ENCODE data around the gene TSEN34. TPM values are rescaled to one million over a fixed set of nuclear protein-coding genes. Genes with fewer than 3 reads are reported as not detected.

The TSEN34 gene
- polyA plus RNA-seq, 1 of the 3 experiments (the other 2 are of a cell fraction) = 82.1 TPM

DNA sequence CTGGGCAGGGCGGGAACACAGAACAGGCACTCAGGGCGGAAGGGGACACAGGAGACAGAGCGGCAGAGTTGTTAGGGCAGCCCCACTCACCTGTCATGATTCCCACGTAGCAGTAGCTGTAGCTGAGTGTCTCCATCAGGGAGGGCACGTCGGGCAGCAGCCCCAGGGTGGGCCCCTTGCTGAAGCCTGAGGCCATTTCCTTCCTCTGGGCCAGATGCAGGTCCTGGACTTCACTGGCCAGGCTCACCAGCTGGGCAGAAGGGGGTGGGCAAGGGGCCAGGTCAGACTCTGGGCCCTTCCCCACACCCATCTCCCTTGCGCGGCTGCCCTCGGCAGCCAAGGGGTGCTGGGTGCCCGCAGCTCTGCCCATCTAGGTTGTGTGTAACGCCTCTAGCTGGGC lies 7.7 kb upstream of the TSEN34 start:
- Histone ChIP-seq H3K4me1 (ENCODE audit: control insufficient read depth in 1 of 2, insufficient read depth in 2 of 2, low read depth in 1 of 2, low read length in 1 of 2) (peaks cover 0 to 14% of the 10 kb centered on the region in 2 experiments; a peak in 1 of 4 replicates), H3K36me3 (replicated peaks in 1 of 2; ENCODE audit: control insufficient read depth in 1 of 2, insufficient read depth in 2 of 2, low read length in 1 of 2) (peaks cover 33 to 37% of the 10 kb centered on the region in 2 experiments), H3K9me3 (no peaks in the 10 kb centered on the region), H3K4me2 (no peak overlapping the region), H3K9ac (no peak overlapping the region), H3K27ac (ENCODE audit: low read depth in 2 of 2, low read length in 1 of 2) (no peak overlapping the region), H3K79me2 (ENCODE audit: insufficient read depth) (peaks cover 43% of the 10 kb centered on the region), H3K27me3 (ENCODE audit: insufficient read depth) (no peaks in the 10 kb centered on the region), H3K9me2 (no peaks in the 10 kb centered on the region), H4K20me1 (ENCODE audit: insufficient read depth) (peaks cover 5% of the 10 kb centered on the region; the same call in 1 of the 2 replicates), H3F3A (replicated peaks; ENCODE audit: insufficient read depth) (peaks cover 3% of the 10 kb centered on the region), H3K4me3 (ENCODE audit: low read depth in 2 of 2, low read length in 1 of 2) (no peak overlapping the region), H2AFZ (ENCODE audit: low read depth) (no peak overlapping the region)
- ChIA-PET CTCF (interaction anchor here (1.2 to 1.7 kb wide), 2 partner anchors 10 to 15 kb away, joined by 5 to 7 read pairs; partner anchors contain the start of gene TMC4), POLR2A (interaction anchor here (1.0 kb wide), 1 partner anchor 18 kb away, joined by 4 read pairs; no protein-coding TSS in a partner anchor)
- 94% methylated on average over 9 of the region's 11 CpGs for WGBS (ENCODE audit: low lambda C conversion rate)
- DNase-seq = no peak
- TF ChIP-seq EP300 (IDR thresholded peaks at IDR 0.05; ENCODE audit: borderline replicate concordance in 1 of 2, low read depth in 1 of 2, low read length in 1 of 2) = no peak
- TF ChIP-seq TCF12 (IDR thresholded peaks at IDR 0.05) = no peak
- TF ChIP-seq FOXJ3 (CRISPR knock-in tag; IDR thresholded peaks at IDR 0.05) = no peak
- TF ChIP-seq, protein P1, sequence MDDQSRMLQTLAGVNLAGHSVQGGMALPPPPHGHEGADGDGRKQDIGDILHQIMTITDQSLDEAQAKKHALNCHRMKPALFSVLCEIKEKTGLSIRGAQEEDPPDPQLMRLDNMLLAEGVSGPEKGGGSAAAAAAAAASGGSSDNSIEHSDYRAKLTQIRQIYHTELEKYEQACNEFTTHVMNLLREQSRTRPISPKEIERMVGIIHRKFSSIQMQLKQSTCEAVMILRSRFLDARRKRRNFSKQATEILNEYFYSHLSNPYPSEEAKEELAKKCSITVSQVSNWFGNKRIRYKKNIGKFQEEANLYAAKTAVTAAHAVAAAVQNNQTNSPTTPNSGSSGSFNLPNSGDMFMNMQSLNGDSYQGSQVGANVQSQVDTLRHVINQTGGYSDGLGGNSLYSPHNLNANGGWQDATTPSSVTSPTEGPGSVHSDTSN (IDR thresholded peaks at IDR 0.05) = no peak
- no peak for TF ChIP-seq MEF2A (IDR thresholded peaks at IDR 0.05; ENCODE audit: borderline replicate concordance, low read depth)

DNA sequence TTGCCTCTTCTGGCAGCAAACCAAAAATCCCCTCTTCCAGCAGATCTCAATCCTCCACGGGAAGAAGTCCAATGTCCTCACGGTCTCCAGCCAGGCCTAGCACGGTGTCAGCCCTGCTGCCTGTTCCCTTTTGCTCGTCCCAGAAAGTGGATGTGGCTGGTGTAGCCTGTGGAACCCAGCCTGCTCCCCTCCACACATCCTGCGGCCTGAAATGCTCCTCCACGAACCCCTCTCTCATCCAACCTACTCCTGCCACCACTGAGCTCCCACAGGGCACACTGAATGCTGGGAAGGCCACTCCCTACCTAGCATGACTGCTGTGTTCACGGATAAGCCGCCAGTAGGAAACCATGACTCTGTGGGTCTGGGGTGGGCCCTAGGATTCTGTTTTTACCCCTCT lies 4.8 kb upstream of the TSEN34 start:
- Histone ChIP-seq H3K4me1 (ENCODE audit: control insufficient read depth in 1 of 2, insufficient read depth in 2 of 2, low read depth in 1 of 2, low read length in 1 of 2) (peaks cover 0 to 7% of the 10 kb centered on the region in 2 experiments; a peak in 1 of 4 replicates), H3K4me2 (no peak overlapping the region), H3K79me2 (ENCODE audit: insufficient read depth) (peaks cover 50% of the 10 kb centered on the region), H3K27ac (ENCODE audit: low read depth in 2 of 2, low read length in 1 of 2) (no peak overlapping the region), H3K36me3 (replicated peaks in 1 of 2; ENCODE audit: control insufficient read depth in 1 of 2, insufficient read depth in 2 of 2, low read length in 1 of 2) (peaks cover 23% of the 10 kb centered on the region in 2 experiments), H4K20me1 (ENCODE audit: insufficient read depth) (no peaks in the 10 kb centered on the region), H3K9me3 (no peaks in the 10 kb centered on the region), H3K9me2 (no peaks in the 10 kb centered on the region), H3K27me3 (ENCODE audit: insufficient read depth) (no peaks in the 10 kb centered on the region), H3F3A (replicated peaks; ENCODE audit: insufficient read depth) (peaks cover 5% of the 10 kb centered on the region), H3K4me3 (ENCODE audit: low read depth in 2 of 2, low read length in 1 of 2) (no peak overlapping the region), H3K9ac (no peak overlapping the region), H2AFZ (ENCODE audit: low read depth) (no peak overlapping the region)
- CTCF ChIA-PET = interaction anchor here (1.2 kb wide), 1 partner anchor 18 kb away, joined by 4 read pairs; no protein-coding TSS in a partner anchor
- WGBS (ENCODE audit: low lambda C conversion rate) = 93% methylated on average over 7 of the region's 8 CpGs
- POLR2A ChIA-PET = no interaction called here
- TF ChIP-seq, protein P2, sequence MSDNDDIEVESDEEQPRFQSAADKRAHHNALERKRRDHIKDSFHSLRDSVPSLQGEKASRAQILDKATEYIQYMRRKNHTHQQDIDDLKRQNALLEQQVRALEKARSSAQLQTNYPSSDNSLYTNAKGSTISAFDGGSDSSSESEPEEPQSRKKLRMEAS (IDR thresholded peaks at IDR 0.05; ENCODE audit: low read depth) = no peak
- no peak for TF ChIP-seq NRF1 (IDR thresholded peaks at IDR 0.05; ENCODE audit: low read depth, low read length)
- no peak for TF ChIP-seq MXI1 (IDR thresholded peaks at IDR 0.05; ENCODE audit: low read depth, low read length)
- no peak for TF ChIP-seq RCOR1 (IDR thresholded peaks at IDR 0.05; ENCODE audit: low read length)
- no peak for TF ChIP-seq RXRA (IDR thresholded peaks at IDR 0.05; ENCODE audit: borderline replicate concordance, low read depth)
- TF ChIP-seq FOXM1 (IDR thresholded peaks at IDR 0.05; ENCODE audit: low read depth) = no peak
- TF ChIP-seq, protein P3, sequence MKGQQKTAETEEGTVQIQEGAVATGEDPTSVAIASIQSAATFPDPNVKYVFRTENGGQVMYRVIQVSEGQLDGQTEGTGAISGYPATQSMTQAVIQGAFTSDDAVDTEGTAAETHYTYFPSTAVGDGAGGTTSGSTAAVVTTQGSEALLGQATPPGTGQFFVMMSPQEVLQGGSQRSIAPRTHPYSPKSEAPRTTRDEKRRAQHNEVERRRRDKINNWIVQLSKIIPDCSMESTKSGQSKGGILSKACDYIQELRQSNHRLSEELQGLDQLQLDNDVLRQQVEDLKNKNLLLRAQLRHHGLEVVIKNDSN (IDR thresholded peaks at IDR 0.05; ENCODE audit: borderline replicate concordance, low read depth) = no peak
- DNase-seq = no peak
